HG02798 (cell line): Measurements from ENCODE around the gene DMPK.
"Not testable (repeated sequence)": the region's sequence is repeated elsewhere in the genome, so short reads cannot be mapped to it uniquely, and the experiment has no call there.

Source experiments
- ATAC-seq: cut with Tn5 transposase; IDR thresholded peaks from one replicate; pipeline ENCODE4 v1.9.1; 2021; ENCODE audit warnings: mild to moderate bottlenecking; ENCODE audit not compliant: unreplicated experiment, poor library complexity

DMPK gene

DNA sequence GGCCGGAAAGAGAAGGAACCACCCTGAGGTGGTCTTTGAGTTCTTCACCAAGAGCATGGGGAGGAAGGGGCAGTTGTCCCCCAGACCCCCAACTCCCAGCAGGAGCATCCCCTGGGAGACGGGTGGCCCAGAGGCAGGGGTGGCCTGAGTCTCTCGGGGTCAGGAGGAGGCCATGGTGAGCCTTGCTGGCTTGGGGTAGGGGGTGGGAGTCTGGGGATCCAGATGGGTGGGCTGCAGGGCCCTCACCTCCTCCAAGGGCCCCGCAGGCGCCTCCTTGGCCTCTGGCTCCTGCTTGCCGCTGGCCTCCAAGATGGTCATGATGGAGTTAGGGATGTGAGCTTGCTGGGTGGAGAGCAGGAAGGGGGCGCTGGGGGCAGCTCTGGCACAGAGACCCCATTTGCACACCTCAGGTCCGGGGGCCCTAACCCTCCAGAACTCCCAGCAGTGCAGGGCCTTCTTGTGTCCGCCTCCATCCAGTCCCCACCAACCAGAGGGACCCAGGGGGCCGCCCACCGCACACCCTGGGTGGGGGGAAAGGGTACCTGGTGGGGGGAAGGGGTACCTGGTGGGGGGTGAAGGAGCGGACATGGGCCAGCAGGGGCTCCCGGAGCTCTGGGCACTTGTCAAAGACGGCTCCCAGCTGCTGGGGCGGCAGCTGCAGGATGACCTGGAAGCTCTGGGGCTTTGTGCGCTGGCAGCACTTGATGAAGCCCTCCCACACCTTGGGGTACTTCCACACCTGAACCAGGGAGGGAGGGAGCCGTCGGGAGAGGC lies 34.1 kb upstream of the DMPK start:
- no peak for ATAC-seq

- ATAC-seq, result no peak
Measured at GRCh38 chr19:45815481-45816216, 33.4 kb upstream of the DMPK start.

- ATAC-seq, result no peak
Measured at GRCh38 chr19:45814851-45815480, 32.7 kb upstream of the DMPK start, which contains the start of gene RSPH6A. TSS of gene RSPH6A (minus strand) at chr19:45815308. CDS start at chr19:45815176, 132 bp downstream.

DNA sequence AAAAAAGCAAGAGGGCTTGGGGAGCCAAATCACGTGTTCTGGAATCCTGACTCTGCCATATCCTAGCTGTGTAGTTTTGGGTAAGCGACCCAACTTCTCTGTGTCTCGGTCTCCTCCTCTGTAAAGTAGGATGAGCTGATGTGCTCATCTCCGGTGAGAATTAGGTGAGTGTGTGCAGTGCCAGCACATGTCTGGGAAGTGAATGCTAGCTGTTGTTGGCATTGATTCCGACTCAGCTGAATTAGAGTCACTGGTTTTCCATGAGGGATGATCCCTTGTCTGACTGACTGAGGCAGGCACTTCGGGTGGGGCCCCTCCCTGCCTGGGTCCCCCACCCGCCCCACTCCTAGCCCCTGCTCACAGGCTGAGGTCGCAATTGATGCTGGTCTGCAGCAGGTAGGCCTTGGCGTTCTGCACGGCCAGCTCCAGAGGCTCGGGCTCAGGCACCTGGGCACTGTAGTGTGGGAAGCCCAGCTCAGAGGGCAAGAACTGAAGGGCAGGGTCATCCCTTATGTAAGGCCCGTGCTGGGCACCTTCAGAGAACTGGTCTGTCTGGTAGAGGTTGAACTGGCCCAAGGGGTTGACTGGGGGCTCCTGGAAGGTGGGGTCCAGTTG lies 32.0 kb upstream of the DMPK start:
- ATAC-seq, result no peak

DNA sequence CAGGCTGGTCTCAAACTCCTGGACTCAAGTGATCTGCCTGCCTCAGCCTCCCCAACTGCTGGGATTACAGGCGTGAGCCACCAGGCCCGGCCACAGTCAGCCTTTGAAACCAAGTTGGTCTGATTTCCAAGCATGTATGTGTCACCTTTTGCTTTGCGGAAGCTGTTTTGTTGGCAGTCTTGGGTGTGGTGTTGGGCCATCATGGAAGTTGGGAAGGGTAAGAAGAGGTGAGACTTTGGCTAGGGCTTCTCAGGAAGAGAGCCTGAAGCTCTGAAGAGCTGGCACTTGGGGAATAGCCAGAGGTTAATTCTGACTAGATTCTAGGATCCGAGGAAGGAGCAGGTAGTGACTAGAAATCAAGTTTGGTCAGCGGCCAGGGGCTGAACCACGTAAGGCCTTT lies 30.0 kb upstream of the DMPK start:
- no peak for ATAC-seq

DNA sequence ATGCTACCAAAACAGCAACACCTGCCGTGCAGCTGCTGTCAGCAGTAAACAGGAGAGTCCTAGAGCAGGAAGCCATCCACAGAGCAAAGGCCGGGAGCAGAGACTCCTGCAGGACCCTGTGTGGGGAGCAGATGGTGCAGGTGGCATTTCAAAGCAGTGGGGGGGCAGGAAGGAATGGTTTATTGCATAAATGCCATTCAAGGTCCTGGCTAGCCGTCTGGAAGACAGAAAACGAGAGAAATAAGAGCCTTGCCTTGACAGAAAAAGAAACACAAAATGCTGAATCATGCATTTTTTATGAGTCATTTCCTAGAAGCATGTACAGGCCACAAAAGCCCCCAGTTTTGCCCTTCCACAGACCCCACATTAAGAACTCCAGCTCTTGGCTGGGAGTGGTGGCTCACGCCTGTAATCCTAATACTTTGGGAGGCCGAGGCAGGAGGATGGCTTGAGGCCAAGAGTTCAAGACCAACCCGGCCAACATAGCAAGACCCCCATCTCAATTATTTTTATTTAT lies 27.4 kb upstream of the DMPK start:
- no peak for ATAC-seq

GRCh38 chr19:45805719-45806118 lies 23.4 kb upstream of the DMPK start:
- no peak for ATAC-seq

DNA sequence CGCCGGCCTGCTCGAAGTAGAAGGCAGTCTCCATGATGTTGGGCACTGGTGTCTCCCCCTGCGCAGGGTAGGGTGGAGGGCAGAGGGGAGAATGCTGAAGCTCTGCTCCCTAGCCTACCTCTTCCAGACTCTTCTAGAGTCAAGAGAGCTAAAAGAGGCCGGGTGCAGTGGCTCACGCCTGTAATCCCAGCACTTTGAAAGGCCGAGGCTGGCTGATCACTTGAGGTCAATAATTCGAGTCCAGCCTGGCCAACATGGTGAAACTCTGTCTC lies 22.6 kb upstream of the DMPK start:
- ATAC-seq, result no peak

GRCh38 chr19:45804140-45804958 lies 22.1 kb upstream of the DMPK start:
- ATAC-seq, result no peak

- no peak for ATAC-seq
Measured at GRCh38 chr19:45801603-45802175, 19.4 kb upstream of the DMPK start.

DNA sequence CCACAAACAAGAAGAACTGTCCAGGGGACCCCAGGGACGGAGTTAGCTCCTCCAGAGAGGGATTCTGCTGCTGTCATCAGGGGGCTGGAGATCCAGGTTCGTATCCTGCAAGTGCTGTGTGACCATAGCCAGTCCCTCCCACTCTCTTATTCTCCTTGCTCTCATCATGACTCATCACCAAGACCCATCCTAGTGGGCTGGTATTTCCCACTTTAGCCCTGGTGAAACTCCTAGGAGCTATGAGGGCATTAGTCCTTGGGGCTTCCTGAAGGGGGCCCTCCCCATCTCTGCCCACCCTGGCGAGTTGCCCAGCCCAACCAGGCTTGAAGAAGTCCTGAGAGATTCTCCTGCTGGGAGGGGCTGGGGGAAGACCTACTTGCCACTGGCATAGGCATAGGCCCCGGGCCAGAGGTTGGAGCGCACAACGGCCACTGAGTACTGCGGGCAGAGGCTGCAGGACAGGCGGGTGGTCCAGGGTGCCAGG lies 17.8 kb upstream of the DMPK start:
- no peak for ATAC-seq

DNA sequence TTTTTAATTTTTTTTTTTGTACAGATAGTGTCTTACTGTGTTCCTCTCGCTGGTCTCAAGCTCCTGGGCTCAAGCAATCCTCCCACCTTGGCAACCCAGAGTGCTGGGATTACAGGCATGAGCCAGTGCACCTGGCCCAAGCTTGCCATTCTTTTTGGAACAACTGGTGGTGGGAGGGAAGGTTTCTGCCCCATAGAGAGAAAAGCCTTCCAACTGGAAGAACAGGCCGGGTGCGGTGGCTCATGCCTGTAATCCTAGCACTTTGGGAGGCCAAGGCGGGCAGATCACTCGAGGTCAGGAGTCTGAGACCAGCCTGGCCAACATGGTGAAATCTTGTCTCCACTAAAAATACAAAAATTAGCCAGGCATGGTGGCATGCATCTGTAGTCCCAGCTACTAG lies 17.3 kb upstream of the DMPK start:
- not testable (repeated sequence) for ATAC-seq

GRCh38 chr19:45798995-45799517 lies 16.8 kb upstream of the DMPK start:
- peak; percentile 44 for ATAC-seq

DNA sequence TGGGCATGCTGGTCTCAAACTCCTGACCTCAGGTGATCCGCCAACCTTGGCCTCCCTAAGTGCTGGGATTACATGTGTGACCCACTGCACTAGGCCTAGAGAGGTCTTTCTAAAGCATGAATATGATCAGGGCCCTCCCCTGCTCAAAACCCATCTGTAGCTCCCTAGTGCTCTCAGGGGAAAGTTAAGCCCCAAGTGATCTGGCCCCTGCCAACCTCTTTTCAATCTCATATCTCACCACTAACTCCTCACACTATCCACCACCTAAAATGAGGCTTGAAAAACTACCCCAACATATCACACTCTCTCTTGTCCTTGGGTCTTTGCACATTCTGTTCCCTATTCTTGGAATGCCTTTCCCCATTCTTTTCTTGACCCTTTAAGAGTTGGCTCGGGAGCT lies 12.3 kb upstream of the DMPK start:
- no peak for ATAC-seq

- no peak for ATAC-seq
Measured at GRCh38 chr19:45793876-45794275, 11.6 kb upstream of the DMPK start.

GRCh38 chr19:45793178-45793564 lies 10.9 kb upstream of the DMPK start:
- no peak for ATAC-seq

- peak; percentile 97 for ATAC-seq
Measured at GRCh38 chr19:45792470-45793177, 10.3 kb upstream of the DMPK start, which contains the start of gene DMWD. TSS of gene DMWD (minus strand) at chr19:45792845. CDS start at chr19:45792756, 89 bp downstream.

GRCh38 chr19:45791744-45792469 lies 9.6 kb upstream of the DMPK start:
- ATAC-seq, result no peak
